GM18867 (cell line): ENCODE data around the gene NEIL3.

Source experiments
- ATAC-seq: cut with Tn5 transposase; IDR thresholded peaks from one replicate; pipeline ENCODE4 v1.9.1; 2021; ENCODE audit warnings: mild to moderate bottlenecking, moderate library complexity; ENCODE audit not compliant: unreplicated experiment

Gene NEIL3

GRCh38 chr4:177405508-177405907 lies 95.8 kb downstream of the NEIL3 start:
- ATAC-seq, result no peak

DNA sequence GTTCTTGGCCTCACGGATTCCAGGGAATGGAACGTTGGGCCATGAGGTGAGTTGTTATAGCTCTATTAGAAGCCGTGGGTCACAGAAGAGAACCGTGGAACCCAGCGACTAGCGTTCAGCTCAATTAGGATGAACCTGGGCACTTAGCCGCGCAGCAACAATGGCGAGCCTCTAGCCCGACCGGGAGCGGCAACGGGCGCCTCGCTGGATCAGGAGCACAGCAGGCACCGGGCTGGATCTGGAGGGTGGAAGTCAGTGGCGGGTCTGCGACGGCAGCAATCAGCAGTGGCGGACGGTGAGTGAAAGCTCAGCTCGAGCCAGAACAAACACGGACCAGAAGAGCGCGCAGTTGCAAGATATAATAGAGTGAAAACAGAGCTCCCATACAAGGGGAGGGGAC lies 98.3 kb downstream of the NEIL3 start:
- no peak for ATAC-seq

DNA sequence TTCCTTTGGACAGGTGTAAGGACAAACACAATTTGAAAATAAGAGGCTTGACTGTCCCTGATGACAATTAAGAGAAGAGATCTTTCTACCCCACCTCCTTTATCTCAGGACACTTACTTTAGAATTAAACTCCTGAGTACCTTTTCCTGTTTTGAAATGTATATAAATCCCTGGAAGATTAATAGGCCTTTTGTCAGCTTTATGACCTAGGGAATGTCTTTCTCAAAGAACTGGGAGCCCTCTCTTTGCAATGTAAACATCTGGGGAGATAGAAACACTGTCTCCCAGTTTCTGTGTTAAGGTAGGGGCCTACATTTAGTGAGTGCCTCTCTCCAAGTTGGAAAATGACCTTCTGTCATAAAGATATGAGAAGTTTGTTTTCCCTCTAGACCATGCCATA lies 100.9 kb downstream of the NEIL3 start:
- no peak for ATAC-seq

GRCh38 chr4:177411996-177412395 lies 102.3 kb downstream of the NEIL3 start:
- ATAC-seq, result no peak
